NCI-H1092 (cell line): ENCODE measurements around the gene SNCAIP.

Experiments
- DNase-seq: peaks from one replicate; lab custom pipeline; 2025; lab: John Stamatoyannopoulos, UW

Gene SNCAIP

GRCh38 chr5:122311961-122312590, at the start of gene SNCAIP:
Gene SNCAIP (plus strand): TSS chr5:122312237. CDS start chr5:122391135, 78,898 bp downstream.
- no peak for DNase-seq

DNA sequence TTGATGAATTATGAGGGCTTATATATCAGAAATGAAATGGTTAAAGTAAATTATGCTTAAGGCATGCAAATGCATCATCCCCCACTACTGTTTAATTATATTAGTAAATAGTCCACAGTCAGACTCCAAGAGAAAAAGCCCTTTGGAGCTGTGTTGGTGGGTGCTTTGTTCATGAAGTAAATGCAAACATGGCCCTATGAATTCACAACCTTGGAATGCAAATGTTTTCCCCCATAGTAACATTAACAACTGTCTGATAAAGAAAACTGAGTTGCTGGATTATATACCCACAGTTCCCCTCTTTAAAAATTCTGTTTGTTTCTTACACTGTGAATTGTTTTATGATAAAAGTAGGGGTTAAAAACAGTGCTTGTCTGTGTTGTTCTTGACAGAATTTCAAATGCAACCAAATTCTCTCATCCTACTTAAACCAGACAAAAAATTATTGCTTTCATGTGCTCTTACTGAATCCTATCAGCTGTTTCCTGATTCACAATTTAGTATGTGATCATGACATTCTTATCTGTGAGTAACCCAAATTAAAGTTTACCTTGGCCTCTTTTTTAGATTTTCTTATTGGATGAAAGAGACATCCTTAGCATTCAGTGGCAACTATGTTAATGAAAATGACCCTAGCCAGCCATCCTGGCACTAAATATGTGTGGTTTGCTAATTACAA, 48.5 kb upstream of the SNCAIP start:
- no peak for DNase-seq

DNA sequence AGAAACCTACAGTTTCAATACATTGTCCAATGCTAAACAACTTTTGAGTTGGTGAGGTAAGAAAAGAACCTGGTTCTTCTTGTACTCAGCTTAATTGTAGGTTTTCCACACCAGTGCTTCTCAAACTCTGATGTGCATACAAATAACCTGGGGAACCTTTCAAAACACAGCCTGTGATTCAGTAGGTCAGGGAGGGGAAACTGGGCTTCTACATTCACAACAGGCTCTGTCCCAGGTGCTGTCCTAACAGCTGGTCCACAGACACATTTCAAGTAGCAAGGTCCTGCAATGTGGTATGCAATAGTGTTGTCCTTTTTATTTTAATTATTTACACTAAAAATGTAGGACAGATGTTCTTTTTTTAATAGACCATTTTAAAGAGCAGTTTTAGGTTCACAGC, 47.4 kb upstream of the SNCAIP start:
- no peak for DNase-seq

DNA sequence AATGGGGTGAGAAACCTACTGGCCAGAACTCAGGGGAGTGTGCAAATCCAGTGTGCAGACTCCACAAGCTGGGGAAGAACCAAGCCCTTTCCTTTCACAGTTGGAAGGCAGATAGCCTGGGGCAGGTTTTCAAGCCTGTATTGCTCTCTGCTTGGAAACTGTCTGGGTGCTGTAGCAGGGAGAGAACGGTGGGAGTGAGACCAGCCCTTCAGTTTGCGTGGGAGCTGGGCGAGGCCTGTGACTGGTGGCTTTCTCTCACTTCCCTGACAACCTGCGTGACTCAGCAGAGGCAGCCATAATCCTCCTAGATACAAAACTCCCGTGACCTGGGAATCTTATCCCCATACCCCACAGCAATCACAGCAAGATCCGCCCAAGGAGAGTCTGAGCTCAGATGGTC, 44.9 kb upstream of the SNCAIP start:
- DNase-seq: no peak

DNA sequence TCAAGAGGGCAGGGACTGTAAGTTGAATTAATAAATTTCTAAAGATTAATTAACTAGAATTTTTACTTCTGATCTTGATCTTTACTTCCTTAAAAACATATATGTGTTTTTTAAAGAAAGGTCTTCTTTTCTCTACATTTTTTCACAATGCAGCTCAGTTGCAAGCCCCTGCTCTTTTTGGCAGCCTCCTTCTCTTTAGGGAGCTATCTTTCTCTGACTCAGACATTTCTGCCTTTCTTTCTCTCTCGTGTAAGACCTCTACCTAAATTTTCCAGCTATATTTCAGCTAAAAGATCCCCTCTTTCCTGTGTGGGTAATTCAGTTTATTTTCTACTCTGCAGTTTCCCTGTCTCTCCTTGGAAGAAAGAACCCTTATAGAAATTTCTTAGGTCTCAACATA, 38.3 kb upstream of the SNCAIP start:
- no peak for DNase-seq

- no peak for DNase-seq
These were observed 28.4 kb upstream of the SNCAIP start for GRCh38 chr5:122283592-122283991.

DNA sequence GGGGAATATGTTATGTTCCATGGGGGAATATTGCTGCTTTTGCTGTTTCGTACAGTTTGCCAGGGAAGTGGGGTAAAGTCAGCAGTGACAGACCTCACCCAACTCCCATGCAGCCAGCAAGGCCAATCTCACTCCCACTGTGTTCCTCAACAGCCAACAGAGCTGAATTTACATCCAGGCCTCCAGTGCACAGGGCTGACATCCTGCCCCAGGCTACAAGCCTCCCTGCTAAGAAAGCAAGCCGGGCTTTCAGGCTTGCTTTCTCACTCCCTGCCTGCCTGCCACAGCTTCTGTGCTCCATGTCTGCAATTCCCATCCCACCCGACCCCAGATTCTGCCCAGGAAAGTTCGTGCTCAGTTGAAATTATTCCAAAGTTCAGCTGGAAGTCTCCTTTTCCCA, 25.5 kb upstream of the SNCAIP start:
- DNase-seq: no peak

GRCh38 chr5:122287101-122287500, 24.9 kb upstream of the SNCAIP start:
- no peak for DNase-seq

DNA sequence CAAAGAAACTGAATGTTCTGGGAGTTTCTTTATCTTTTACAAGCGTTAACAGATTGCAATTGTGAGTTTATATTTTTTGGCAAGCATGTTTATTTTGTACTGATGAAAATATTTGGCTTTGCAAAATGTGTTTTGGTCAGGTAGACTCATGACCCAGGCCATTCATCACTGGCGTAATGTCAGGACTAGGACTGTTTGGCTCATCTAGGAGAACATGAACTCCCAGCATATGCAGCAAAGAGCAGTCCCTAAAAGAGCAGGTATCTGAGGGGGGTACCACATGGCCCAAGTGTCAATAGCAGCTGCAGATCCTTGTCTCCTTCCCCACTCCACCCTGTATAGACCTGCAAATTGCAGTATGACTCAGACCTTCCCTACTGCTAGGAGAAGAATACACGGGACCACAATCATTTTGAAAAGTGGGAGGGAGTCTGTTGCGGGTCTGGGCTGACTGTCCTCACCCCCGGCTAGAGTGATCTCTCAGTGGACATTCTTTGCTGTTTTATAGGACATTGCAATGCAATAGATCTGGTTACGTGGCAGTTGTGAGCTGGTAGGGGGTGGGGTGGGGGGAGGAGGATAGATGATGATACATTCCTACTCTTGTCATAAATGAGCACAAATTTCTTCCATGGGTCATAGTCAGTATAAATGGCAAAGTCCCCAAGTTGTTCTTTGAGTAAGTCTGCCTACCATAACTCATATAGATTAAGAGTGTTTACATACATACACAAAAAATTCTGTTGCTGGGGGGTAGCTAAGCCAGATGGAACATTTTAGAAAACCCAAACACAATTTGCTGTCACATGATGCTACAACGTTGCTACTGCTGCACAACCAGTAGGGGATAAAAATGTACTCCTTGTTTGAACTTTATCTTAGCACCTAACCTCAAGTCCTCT, 20.8 kb upstream of the SNCAIP start:
- no peak for DNase-seq

GRCh38 chr5:122292332-122292731, 19.7 kb upstream of the SNCAIP start:
- DNase-seq: no peak

DNA sequence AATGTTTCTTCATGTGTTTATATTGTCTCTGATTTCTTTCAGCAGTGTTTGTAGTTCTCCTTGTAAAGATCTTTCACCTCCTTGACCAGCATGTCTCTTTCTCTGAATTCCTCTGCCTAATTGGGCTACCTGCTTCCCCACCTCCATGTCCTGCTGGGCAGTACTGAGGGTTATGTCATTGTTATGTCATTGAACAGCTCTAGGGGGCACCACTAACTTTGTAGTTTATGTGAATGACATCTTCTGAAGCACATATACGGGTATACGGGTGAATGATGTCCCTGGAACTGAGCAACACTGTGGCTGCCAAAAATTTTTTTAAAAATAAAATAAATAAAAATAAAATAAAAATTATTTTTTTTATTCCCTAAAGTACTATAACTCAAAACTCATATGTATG, 16.9 kb upstream of the SNCAIP start:
- no peak for DNase-seq

DNA sequence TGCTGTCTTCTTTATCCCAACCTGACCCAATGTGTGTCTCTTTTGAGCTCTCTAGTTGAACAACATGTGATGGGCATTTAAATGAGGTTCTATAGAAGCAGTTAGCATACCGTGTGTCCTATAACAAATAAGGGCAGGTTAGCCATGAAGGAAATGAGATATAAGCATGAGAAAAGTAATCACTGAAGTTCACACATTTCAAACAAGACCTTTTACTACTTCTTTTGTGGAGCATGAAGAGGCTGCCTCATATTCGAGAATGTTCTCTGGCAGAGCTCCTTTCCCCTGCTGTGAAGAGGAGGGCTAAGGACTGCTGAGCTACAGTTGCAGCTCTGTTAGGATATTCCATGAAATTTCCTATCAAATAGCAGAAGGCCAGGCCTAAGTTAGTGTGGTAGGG, 15.2 kb upstream of the SNCAIP start:
- no peak for DNase-seq

- no peak for DNase-seq
These were observed 14.3 kb upstream of the SNCAIP start for GRCh38 chr5:122297587-122298298.

DNA sequence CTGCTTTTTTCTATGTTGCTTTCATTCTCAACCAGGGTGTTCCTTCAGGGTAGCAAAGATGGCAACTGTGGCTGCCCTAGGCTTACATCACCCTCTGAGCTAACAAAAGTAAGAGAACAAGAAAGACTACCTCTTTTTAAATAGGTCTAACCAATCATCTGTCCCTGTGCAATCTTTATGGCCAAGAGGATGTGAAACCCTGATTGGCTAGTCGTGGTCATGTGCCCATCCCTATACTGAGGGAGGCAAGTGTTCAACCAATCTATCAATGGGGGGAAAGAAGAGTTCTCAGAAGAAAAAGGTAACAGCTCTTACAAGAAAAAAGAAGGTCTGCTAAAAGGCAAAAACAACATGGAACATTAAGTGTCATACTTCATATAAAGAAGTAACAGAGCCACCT, 11.7 kb upstream of the SNCAIP start:
- DNase-seq: no peak

DNA sequence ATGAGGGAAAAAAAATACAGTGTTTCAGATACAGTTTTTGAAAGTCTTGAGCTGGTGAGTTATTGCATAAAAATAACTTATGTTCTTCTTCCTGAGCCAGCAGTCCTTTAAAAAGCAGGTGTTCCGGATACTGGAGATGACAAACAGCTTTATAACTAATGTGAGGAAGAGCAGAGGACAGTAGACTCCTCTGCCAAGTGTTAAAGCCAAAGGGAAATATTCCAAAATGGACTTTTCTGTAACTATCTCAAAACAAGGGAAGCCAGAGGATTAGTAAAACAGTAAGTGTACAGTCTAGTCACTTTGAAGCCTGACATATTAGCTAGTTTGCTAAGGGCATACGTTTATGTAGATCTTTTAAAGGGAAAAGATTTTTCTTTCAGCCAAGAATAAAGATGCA, 11.0 kb upstream of the SNCAIP start:
- no peak for DNase-seq

GRCh38 chr5:122304471-122305215, 7.4 kb upstream of the SNCAIP start:
- no peak for DNase-seq

DNA sequence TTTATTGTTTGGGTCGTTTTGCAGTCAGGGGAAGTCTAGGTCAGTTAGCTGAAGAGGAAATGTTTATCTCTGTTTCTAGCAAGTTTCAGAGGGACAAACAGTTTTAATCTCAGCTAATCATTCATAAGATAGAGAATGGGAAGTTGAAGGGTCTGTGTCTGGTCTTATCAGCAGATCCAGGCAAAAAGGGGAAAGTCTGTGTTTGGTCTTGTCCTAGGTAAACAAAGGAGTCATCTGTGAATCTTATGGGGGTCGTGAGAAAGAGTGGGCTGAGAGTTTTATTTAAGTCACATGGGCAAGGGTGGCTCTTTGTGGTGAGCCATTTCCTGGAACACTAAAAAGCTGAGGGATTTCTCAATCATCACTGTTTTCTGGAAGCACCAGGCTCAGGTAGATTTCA, 5.6 kb upstream of the SNCAIP start:
- DNase-seq: no peak

DNA sequence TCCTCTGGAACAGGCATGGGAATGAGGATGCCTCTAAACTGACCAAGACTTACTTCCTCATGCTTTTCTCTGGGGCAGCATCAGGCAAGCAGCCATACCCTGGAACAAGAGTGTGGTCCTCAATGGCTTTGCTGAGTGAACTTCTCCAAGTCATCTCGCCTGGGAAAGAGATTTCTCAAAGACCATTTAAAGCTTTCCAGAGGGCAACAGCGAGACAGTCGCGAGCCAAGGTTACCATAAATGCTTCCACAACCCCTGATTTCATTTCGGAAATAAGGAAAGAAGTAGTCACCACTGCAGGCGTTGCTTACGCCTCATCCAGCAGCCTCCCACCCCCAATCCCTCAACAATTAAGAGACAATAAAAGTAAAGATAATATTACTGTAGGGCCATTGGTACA, 1.1 kb upstream of the SNCAIP start:
- no peak for DNase-seq

GRCh38 chr5:122311497-122311960, 508 bp upstream of the SNCAIP start:
- no peak for DNase-seq

DNA sequence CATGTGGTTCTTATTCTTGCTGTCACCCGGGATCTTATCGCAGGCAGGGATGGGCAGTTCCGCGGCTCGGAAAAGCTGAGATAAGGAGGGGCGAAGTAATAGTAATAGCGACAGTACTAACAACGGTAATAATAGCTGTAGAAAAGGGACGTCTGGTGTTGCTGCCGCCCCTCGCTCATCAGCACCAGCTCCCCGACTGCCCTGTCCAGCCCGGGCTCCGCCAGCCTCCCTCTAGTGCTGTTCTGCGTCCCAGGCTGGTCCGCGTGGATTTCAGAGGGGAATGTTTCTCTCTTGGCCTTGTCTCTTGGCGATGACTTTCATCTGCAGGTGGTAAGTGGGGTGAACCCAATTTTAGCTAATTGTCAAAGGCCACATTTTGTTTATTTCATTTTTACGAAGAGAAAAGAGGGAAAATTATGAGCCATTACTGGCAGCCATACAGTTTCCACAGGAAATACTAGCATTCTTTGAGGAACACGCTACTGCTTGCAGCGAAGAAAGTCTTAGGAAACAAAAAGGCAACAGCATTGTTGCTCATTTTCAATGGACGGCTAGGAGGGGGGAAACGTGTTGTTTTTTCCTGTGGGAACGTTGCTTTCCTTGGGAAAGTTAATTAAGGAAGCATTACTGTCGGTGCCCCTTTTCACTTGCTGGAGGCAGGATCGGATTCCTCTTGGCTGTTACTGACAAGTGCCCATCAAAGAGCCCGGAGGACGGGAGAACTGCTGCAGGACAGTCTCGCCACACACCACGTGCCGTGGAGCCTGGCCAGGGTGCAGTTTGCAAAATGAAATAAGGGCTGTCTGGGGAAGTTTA, 762 bp downstream of the SNCAIP start:
- no peak for DNase-seq

DNA sequence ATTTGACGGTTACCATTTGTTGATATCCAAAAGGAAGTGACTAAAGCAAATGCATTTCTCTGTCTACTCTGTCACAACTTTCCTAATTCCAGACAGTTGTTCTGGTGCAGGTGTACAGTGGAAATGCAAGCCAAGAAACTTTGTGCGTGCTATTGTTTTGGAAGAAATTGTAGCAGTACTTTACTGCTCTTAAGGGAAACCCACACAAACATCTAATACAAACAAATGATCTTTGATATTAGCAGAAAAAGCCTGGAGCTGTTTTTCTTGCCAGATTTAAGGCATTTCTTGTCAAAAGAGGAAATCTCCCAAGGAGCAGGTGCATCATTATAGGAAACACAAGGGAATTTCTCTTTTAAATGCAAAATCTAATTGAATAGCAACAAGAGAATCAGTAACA, 2.0 kb downstream of the SNCAIP start:
- no peak for DNase-seq
